PFSK-1 (cell line): ENCODE data around the gene LYSMD2.

Experiments
- FOXP2 ChIP-seq: optimal IDR thresholded peaks from 2 replicates; pipeline ENCODE3; 2011; ENCODE audit warnings: borderline replicate concordance, control low read depth, inconsistent platforms; ENCODE audit not compliant: insufficient read depth; ENCODE audit errors: extremely low read length, extremely low read depth
- POLR2AphosphoS5 ChIP-seq: IDR thresholded peaks from 2 replicates; pipeline ENCODE4 v1.6.1; 2012; ENCODE audit warnings: low read depth, mild to moderate bottlenecking, control low read depth, low read length, moderate library complexity
- SIN3A ChIP-seq: IDR thresholded peaks from 2 replicates; pipeline ENCODE4 v1.6.1; 2012; ENCODE audit warnings: mild to moderate bottlenecking, low read length, moderate library complexity, borderline replicate concordance; ENCODE audit not compliant: insufficient read depth
- TAF1 ChIP-seq: IDR thresholded peaks from 2 replicates; pipeline ENCODE4 v1.6.1; 2012; ENCODE audit warnings: low read length, control low read depth, borderline replicate concordance; ENCODE audit not compliant: insufficient read depth
- TF ChIP-seq, protein P1 (sequence below), 2 experiments: IDR thresholded peaks; 2 replicates each; pipeline versions ENCODE4 v1.6.1 to v1.8.0; 2011 to 2012; ENCODE audit warnings: low read depth in 2 of 2, low read length in 2 of 2, control low read depth in 1 of 2, inconsistent platforms in 1 of 2, mild to moderate bottlenecking in 1 of 2, moderate library complexity in 1 of 2; ENCODE audit not compliant: insufficient read depth in 1 of 2

Gene LYSMD2

DNA sequence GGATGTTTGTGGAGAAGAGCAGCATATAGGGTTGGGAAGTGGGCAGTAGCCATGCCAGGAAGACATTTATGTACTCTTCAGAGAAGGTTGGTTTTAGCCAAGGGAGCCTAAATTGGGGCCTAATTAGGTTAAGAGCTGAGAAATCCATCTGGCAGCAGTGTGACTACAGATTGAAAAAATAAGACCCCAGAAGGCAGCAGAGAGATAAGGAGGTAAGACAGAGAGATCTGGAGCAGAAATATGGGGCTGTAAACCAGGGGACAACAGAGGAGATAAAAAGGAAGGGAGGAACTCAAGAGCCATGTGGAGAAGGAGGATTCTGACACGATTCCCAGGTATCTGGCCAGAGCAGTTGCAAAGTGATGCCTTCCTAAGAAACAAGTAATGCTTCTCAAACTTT, 23.3 kb downstream of the LYSMD2 start:
- TF ChIP-seq POLR2AphosphoS5 (no peak), TAF1 (no peak), SIN3A (no peak), FOXP2 (no peak)
- TF ChIP-seq, protein P1, sequence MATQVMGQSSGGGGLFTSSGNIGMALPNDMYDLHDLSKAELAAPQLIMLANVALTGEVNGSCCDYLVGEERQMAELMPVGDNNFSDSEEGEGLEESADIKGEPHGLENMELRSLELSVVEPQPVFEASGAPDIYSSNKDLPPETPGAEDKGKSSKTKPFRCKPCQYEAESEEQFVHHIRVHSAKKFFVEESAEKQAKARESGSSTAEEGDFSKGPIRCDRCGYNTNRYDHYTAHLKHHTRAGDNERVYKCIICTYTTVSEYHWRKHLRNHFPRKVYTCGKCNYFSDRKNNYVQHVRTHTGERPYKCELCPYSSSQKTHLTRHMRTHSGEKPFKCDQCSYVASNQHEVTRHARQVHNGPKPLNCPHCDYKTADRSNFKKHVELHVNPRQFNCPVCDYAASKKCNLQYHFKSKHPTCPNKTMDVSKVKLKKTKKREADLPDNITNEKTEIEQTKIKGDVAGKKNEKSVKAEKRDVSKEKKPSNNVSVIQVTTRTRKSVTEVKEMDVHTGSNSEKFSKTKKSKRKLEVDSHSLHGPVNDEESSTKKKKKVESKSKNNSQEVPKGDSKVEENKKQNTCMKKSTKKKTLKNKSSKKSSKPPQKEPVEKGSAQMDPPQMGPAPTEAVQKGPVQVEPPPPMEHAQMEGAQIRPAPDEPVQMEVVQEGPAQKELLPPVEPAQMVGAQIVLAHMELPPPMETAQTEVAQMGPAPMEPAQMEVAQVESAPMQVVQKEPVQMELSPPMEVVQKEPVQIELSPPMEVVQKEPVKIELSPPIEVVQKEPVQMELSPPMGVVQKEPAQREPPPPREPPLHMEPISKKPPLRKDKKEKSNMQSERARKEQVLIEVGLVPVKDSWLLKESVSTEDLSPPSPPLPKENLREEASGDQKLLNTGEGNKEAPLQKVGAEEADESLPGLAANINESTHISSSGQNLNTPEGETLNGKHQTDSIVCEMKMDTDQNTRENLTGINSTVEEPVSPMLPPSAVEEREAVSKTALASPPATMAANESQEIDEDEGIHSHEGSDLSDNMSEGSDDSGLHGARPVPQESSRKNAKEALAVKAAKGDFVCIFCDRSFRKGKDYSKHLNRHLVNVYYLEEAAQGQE (IDR thresholded peaks at IDR 0.05; ENCODE audit: insufficient read depth in 1 of 2, low read depth in 2 of 2, low read length in 2 of 2): no peak

DNA sequence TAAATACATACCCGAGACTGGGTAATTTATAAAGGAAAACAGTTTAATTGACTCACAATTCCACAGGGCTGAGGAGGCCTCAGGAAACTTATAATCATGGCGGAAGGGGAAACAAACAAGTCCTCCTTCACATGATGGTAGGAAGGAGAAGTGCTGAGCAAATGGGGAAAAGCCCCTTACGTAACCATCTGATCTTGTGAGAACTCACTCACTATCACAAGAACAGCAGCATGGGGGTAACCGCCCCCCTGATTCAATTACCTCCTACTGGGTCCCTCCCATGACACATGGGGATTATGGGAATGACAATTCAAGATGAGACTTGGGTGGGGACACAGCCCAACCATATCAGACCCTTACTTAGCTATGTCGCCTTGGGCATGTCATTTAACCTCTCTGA, 28.4 kb downstream of the LYSMD2 start:
- TF ChIP-seq TAF1 (no peak), FOXP2 (no peak), SIN3A (no peak), POLR2AphosphoS5 (no peak)
- TF ChIP-seq, protein P1 (IDR thresholded peaks at IDR 0.05; ENCODE audit: insufficient read depth in 1 of 2, low read depth in 2 of 2, low read length in 2 of 2): no peak

DNA sequence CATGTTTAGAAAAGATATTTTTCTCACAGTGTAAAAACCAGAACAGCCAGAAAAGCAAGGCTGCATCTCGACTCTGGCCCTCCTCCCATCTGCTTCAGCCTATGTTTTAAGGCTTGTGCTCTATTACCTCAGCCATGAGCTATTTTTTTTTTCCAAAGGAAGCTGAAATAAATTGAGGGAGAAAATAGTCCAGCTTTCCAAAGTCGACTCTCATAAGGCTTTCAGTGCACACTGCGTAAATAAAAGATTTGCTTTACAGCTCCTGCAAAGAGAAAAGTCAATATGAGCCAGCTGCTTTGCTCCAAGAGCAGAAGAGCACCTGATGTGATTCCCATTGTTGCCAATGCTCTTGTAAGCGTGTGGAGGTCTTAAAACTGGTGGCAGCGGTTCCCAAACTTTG, 29.4 kb downstream of the LYSMD2 start:
- TF ChIP-seq, protein P1 (IDR thresholded peaks at IDR 0.05; ENCODE audit: insufficient read depth in 1 of 2, low read depth in 2 of 2, low read length in 2 of 2): no peak
- TF ChIP-seq POLR2AphosphoS5: no peak
- TF ChIP-seq FOXP2: no peak
- no peak for TF ChIP-seq SIN3A
- no peak for TF ChIP-seq TAF1

DNA sequence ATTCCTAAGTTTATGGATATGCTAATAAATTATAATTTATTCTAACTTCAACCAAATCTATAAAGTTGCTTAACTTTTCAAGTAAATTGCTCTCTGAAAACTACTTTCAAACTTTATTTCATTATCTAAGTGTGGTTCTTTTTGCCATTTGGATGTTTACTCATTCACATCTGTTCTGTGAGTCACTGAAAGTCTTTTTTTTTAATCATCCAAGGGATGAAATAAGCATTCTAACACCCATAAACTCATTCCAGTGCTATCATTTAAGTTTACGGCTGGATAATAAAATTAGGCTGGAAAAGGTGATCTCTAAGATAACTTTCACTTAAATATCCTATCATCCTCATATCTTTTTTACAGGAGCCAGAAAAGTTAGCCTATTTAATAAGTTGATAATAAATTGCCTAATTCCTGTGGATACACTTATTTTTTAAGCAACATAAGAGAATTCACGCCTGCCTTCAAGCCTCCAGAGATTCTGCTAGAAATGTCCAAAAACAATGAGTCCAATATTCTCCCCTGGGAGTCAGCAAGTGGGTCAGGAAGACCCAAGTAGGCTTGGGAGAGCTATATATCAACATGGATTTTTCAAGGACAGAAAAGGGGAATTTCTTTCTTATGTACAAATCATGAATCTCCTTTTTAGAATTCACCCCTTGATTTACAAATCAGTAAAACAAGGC, 30.4 kb downstream of the LYSMD2 start:
- TF ChIP-seq FOXP2 (no peak), POLR2AphosphoS5 (no peak), TAF1 (no peak), SIN3A (no peak)
- TF ChIP-seq, protein P1 (IDR thresholded peaks at IDR 0.05; ENCODE audit: insufficient read depth in 1 of 2, low read depth in 2 of 2, low read length in 2 of 2): no peak

DNA sequence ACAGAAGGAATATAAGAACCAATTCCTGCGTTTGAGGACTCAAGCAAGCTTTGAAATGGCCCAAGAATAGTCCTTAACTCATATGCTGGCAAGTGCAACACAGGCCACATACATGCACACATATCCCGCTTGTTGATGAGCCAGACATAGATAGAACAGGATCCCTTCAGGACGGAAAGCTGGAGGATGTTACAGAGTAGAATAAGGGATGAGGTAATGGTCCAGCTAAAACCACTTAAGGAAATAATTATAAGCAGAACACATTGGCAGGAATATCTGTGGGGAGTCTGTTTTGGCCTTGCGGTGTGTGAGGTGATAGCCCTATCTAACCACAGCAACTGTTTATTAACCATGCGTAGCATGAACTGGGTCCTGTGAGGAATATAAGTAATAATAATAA, 31.2 kb downstream of the LYSMD2 start:
- TF ChIP-seq, protein P1 (IDR thresholded peaks at IDR 0.05; ENCODE audit: insufficient read depth in 1 of 2, low read depth in 2 of 2, low read length in 2 of 2): no peak
- TF ChIP-seq POLR2AphosphoS5: no peak
- no peak for TF ChIP-seq TAF1
- TF ChIP-seq SIN3A: no peak
- TF ChIP-seq FOXP2: no peak
